ENCODE results near the gene MORN5.
A peak's percentile ranks its signal among the peaks of the same experiment; 100 is the strongest.

MORN5 gene

GRCh38 chr9:122151267-122151828 lies 8.4 kb upstream of the MORN5 start:
- DNase-seq (ENCODE audit: insufficient read length) (no peak), FAIRE-seq (no peak)
- no peak for TF ChIP-seq POLR2AphosphoS5 (IDR thresholded peaks at IDR 0.05; ENCODE audit: low read depth, low read length)
- TF ChIP-seq TAF1 (IDR thresholded peaks at IDR 0.05; ENCODE audit: borderline replicate concordance, low read depth, low read length): no peak

GRCh38 chr9:122155796-122156195 lies 3.9 kb upstream of the MORN5 start:
- no peak for FAIRE-seq
- no peak for TF ChIP-seq POLR2AphosphoS5 (IDR thresholded peaks at IDR 0.05; ENCODE audit: low read depth, low read length)
- no peak for TF ChIP-seq TAF1 (IDR thresholded peaks at IDR 0.05; ENCODE audit: borderline replicate concordance, low read depth, low read length)
- TF ChIP-seq POLR2A (IDR thresholded peaks at IDR 0.05; ENCODE audit: low read depth, low read length): no peak

GRCh38 chr9:122158202-122158601 lies 1.5 kb upstream of the MORN5 start:
- FAIRE-seq (peak; percentile 51), DNase-seq (ENCODE audit: insufficient read length) (peak; percentile 32)

More at GRCh38 chr9:122155796-122156195, 3.9 kb upstream of the MORN5 start:
- DNase-seq (ENCODE audit: insufficient read length): no peak

GRCh38 chr9:122159925-122160246 lies 178 bp downstream of the MORN5 start:
- TF ChIP-seq TAF1 (IDR thresholded peaks at IDR 0.05; ENCODE audit: borderline replicate concordance, low read depth, low read length) (no peak), POLR2AphosphoS5 (IDR thresholded peaks at IDR 0.05; ENCODE audit: low read depth, low read length) (no peak), POLR2A (IDR thresholded peaks at IDR 0.05; ENCODE audit: low read depth, low read length) (no peak)
- FAIRE-seq (no peak), DNase-seq (ENCODE audit: insufficient read length) (no peak)

More at GRCh38 chr9:122158202-122158601, 1.5 kb upstream of the MORN5 start:
- TF ChIP-seq POLR2A (IDR thresholded peaks at IDR 0.05; ENCODE audit: low read depth, low read length) (no peak), POLR2AphosphoS5 (IDR thresholded peaks at IDR 0.05; ENCODE audit: low read depth, low read length) (no peak), TAF1 (IDR thresholded peaks at IDR 0.05; ENCODE audit: borderline replicate concordance, low read depth, low read length) (no peak)

- no peak for FAIRE-seq
- no peak for DNase-seq (ENCODE audit: insufficient read length)
- no peak for TF ChIP-seq POLR2AphosphoS5 (IDR thresholded peaks at IDR 0.05; ENCODE audit: low read depth, low read length)
- no peak for TF ChIP-seq POLR2A (IDR thresholded peaks at IDR 0.05; ENCODE audit: low read depth, low read length)
- no peak for TF ChIP-seq TAF1 (IDR thresholded peaks at IDR 0.05; ENCODE audit: borderline replicate concordance, low read depth, low read length)
Measured at GRCh38 chr9:122162415-122162814, 2.7 kb downstream of the MORN5 start.

GRCh38 chr9:122164286-122164685 lies 4.6 kb downstream of the MORN5 start:
- DNase-seq (ENCODE audit: insufficient read length) (no peak), FAIRE-seq (no peak)
- TF ChIP-seq POLR2A (IDR thresholded peaks at IDR 0.05; ENCODE audit: low read depth, low read length) (no peak), TAF1 (IDR thresholded peaks at IDR 0.05; ENCODE audit: borderline replicate concordance, low read depth, low read length) (no peak), POLR2AphosphoS5 (IDR thresholded peaks at IDR 0.05; ENCODE audit: low read depth, low read length) (no peak)

GRCh38 chr9:122168356-122168755 lies 8.6 kb downstream of the MORN5 start:
- FAIRE-seq: no peak
- DNase-seq (ENCODE audit: insufficient read length): no peak
- TF ChIP-seq POLR2AphosphoS5 (IDR thresholded peaks at IDR 0.05; ENCODE audit: low read depth, low read length) (no peak), TAF1 (IDR thresholded peaks at IDR 0.05; ENCODE audit: borderline replicate concordance, low read depth, low read length) (no peak), POLR2A (IDR thresholded peaks at IDR 0.05; ENCODE audit: low read depth, low read length) (no peak)

GRCh38 chr9:122172131-122172530 lies 12.4 kb downstream of the MORN5 start:
- TF ChIP-seq TAF1 (IDR thresholded peaks at IDR 0.05; ENCODE audit: borderline replicate concordance, low read depth, low read length): no peak
- TF ChIP-seq POLR2AphosphoS5 (IDR thresholded peaks at IDR 0.05; ENCODE audit: low read depth, low read length): no peak
- TF ChIP-seq POLR2A (IDR thresholded peaks at IDR 0.05; ENCODE audit: low read depth, low read length): no peak
- FAIRE-seq: no peak
- no peak for DNase-seq (ENCODE audit: insufficient read length)

- DNase-seq (ENCODE audit: insufficient read length) (no peak), FAIRE-seq (no peak)
- TF ChIP-seq TAF1 (IDR thresholded peaks at IDR 0.05; ENCODE audit: borderline replicate concordance, low read depth, low read length): no peak
- TF ChIP-seq POLR2AphosphoS5 (IDR thresholded peaks at IDR 0.05; ENCODE audit: low read depth, low read length): no peak
Measured at GRCh38 chr9:122173670-122174069, 14.0 kb downstream of the MORN5 start.

GRCh38 chr9:122176916-122177315 lies 17.2 kb downstream of the MORN5 start:
- TF ChIP-seq POLR2AphosphoS5 (IDR thresholded peaks at IDR 0.05; ENCODE audit: low read depth, low read length) (no peak), POLR2A (IDR thresholded peaks at IDR 0.05; ENCODE audit: low read depth, low read length) (no peak), TAF1 (IDR thresholded peaks at IDR 0.05; ENCODE audit: borderline replicate concordance, low read depth, low read length) (no peak)
- DNase-seq (ENCODE audit: insufficient read length) (no peak), FAIRE-seq (no peak)

GRCh38 chr9:122179054-122179689 lies 19.5 kb downstream of the MORN5 start:
- no peak for TF ChIP-seq TAF1 (IDR thresholded peaks at IDR 0.05; ENCODE audit: borderline replicate concordance, low read depth, low read length)
- no peak for TF ChIP-seq POLR2A (IDR thresholded peaks at IDR 0.05; ENCODE audit: low read depth, low read length)
- TF ChIP-seq POLR2AphosphoS5 (IDR thresholded peaks at IDR 0.05; ENCODE audit: low read depth, low read length): no peak
- FAIRE-seq (no peak), DNase-seq (ENCODE audit: insufficient read length) (no peak)

GRCh38 chr9:122179690-122180074 lies 20.0 kb downstream of the MORN5 start:
- TF ChIP-seq TAF1 (IDR thresholded peaks at IDR 0.05; ENCODE audit: borderline replicate concordance, low read depth, low read length) (no peak), POLR2AphosphoS5 (IDR thresholded peaks at IDR 0.05; ENCODE audit: low read depth, low read length) (no peak), POLR2A (IDR thresholded peaks at IDR 0.05; ENCODE audit: low read depth, low read length) (no peak)
- FAIRE-seq (no peak), DNase-seq (ENCODE audit: insufficient read length) (no peak)
